ENCODE data around the gene KRT78. TPM values are rescaled to one million over a fixed set of nuclear protein-coding genes. Genes with fewer than 3 reads are reported as not detected.

The KRT78 gene, protein sequence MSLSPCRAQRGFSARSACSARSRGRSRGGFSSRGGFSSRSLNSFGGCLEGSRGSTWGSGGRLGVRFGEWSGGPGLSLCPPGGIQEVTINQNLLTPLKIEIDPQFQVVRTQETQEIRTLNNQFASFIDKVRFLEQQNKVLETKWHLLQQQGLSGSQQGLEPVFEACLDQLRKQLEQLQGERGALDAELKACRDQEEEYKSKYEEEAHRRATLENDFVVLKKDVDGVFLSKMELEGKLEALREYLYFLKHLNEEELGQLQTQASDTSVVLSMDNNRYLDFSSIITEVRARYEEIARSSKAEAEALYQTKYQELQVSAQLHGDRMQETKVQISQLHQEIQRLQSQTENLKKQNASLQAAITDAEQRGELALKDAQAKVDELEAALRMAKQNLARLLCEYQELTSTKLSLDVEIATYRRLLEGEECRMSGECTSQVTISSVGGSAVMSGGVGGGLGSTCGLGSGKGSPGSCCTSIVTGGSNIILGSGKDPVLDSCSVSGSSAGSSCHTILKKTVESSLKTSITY
- polyA plus RNA-seq (2012; ENCODE audit: insufficient read depth, insufficient read length, low read depth), result not detected

DNA sequence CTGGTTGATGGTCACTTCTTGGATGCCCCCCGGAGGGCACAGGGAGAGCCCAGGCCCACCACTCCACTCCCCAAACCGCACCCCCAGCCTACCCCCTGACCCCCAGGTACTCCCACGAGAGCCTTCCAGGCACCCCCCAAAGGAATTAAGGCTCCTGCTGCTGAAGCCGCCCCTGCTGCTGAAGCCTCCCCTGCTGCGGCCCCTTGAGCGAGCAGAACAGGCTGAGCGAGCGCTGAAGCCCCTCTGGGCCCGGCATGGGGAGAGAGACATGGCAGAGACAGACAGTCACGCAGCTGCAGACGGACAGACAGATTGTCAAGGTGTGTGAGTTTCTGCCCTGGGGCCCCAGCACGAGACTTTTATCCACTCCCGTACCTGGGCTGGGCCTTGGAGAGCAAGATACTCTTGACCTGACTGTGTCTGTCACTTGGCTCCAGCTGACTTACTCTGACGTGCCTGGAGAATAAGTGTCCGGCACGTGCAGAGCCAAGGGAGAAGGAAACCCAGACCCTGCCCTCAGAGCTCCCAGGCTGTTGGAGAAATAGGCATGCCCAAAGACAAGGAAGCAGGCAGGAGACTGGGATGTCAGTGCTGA lies at the start of gene KRT78:
Gene KRT78, minus strand, starts transcription at position 334 of the 595 bp plus-strand sequence. Its CDS starts 64 bp downstream, at position 270.
- Histone ChIP-seq H3K4me3 (ENCODE audit: low read depth, low read length) (no peak within 1 kb of the TSS), H3K27me3 (peaks cover 8% of the 10 kb centered on the region), H3K9me3 (no peaks in the 10 kb centered on the region), H3K4me1 (no peaks in the 10 kb centered on the region), H3K36me3 (no peaks in the 10 kb centered on the region)
- TF ChIP-seq, protein P1, sequence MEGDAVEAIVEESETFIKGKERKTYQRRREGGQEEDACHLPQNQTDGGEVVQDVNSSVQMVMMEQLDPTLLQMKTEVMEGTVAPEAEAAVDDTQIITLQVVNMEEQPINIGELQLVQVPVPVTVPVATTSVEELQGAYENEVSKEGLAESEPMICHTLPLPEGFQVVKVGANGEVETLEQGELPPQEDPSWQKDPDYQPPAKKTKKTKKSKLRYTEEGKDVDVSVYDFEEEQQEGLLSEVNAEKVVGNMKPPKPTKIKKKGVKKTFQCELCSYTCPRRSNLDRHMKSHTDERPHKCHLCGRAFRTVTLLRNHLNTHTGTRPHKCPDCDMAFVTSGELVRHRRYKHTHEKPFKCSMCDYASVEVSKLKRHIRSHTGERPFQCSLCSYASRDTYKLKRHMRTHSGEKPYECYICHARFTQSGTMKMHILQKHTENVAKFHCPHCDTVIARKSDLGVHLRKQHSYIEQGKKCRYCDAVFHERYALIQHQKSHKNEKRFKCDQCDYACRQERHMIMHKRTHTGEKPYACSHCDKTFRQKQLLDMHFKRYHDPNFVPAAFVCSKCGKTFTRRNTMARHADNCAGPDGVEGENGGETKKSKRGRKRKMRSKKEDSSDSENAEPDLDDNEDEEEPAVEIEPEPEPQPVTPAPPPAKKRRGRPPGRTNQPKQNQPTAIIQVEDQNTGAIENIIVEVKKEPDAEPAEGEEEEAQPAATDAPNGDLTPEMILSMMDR (IDR thresholded peaks at IDR 0.05; ENCODE audit: low read depth, low read length), result no peak
- DNase-seq, result no peak

DNA sequence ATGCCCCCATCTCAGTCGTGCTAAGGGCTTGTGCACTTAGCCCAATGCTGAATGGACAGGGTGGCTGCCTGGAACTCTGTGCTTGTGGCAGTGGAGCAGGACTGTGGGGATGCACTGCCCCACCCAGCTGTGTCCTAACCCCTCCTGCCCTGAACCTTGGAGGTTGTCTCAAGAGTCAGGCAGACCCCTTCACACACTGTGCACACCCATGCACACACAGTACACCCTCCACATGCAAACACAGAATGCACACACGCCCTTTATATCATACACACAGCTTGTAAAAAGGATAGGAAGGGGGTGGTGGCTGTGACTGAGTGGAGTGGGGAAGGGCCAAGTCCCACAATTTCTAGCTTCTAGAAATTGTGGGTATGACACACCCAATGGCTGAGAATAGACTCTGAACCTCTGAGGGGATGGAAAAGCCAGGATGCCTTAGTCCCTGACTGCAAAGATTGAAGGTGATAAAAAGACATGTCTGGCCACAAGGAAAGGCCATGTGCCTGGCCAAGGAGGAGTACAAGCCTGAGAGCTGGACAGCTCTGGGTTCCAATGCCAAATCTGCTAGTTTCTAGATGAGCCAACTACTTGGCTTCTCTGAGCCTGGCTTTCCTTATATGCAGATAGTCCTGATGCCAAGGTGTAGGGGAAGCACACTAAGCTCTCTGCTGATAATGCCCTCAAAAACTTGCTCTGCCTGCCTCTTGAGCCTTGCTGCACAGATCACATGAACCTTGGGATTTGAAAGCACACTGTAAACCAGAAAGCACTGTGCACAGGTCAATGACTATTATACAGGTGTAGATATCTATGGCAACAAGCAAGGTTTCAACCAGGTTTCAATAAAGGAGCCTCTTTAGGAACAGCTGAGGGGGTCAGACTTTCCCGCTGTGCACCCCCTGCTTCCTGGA lies 47.7 kb upstream of the KRT78 start:
- DNase-seq, result no peak
- Histone ChIP-seq H3K9me3 (no peaks in the 10 kb centered on the region), H3K27me3 (no peaks in the 10 kb centered on the region), H3K4me3 (ENCODE audit: low read depth, low read length) (no peak overlapping the region), H3K4me1 (peaks cover 21% of the 10 kb centered on the region), H3K36me3 (no peaks in the 10 kb centered on the region)
- TF ChIP-seq, protein P1 (IDR thresholded peaks at IDR 0.05; ENCODE audit: low read depth, low read length), result no peak

DNA sequence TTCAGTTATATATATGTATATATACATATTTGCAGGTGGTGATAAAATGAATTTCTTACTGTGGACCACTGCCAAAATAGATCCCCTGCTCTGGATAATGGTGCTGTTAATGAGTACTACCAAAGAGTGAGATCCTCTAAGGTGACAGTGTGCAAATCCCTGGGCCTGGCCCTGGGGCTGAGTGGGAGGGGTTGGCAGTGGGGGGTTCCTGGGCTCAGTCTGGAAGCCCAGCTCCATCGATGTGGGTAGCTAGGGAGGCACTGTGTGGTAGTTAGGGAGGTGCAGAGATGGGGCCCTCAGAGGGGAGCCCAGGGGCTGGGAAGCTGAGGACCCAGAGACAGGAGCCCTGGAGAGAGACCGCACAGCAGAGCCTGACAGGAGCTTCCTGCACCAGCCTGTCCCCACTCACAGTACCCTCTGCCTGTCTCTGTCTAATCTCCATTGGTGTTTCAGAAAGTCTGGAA lies 47.0 kb upstream of the KRT78 start:
- no peaks in the 10 kb centered on the region for H3K9me3 ChIP-seq
- peaks cover 21% of the 10 kb centered on the region for H3K4me1 ChIP-seq
- H3K4me3 ChIP-seq (ENCODE audit: low read depth, low read length), result no peak overlapping the region
- no peaks in the 10 kb centered on the region for H3K27me3 ChIP-seq
- TF ChIP-seq, protein P1 (IDR thresholded peaks at IDR 0.05; ENCODE audit: low read depth, low read length), result no peak
- DNase-seq, result no peak
- H3K36me3 ChIP-seq, result no peaks in the 10 kb centered on the region

DNA sequence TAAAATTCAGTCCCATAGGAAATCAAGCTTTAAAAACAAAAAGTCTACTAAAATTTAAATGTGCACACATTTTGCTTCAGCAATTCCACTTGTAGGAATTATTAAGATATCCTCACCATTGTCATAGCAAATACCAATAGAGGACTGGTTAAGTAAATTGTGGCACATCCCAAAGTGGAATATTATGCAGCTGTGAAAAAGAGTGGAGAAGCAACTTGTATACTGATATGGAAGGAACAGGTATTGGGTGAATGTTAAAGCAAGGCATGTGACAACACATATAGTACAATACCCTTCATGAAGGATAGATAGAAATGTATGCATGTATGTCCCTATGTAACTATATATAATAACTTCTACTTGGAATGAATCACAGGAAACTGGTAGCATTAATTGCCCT lies 44.2 kb upstream of the KRT78 start:
- no peaks in the 10 kb centered on the region for H3K36me3 ChIP-seq
- no peaks in the 10 kb centered on the region for H3K9me3 ChIP-seq
- DNase-seq, result no peak
- TF ChIP-seq, protein P1 (IDR thresholded peaks at IDR 0.05; ENCODE audit: low read depth, low read length), result no peak
- peaks cover 21% of the 10 kb centered on the region for H3K4me1 ChIP-seq
- H3K27me3 ChIP-seq, result no peaks in the 10 kb centered on the region
- no peak overlapping the region for H3K4me3 ChIP-seq (ENCODE audit: low read depth, low read length)

DNA sequence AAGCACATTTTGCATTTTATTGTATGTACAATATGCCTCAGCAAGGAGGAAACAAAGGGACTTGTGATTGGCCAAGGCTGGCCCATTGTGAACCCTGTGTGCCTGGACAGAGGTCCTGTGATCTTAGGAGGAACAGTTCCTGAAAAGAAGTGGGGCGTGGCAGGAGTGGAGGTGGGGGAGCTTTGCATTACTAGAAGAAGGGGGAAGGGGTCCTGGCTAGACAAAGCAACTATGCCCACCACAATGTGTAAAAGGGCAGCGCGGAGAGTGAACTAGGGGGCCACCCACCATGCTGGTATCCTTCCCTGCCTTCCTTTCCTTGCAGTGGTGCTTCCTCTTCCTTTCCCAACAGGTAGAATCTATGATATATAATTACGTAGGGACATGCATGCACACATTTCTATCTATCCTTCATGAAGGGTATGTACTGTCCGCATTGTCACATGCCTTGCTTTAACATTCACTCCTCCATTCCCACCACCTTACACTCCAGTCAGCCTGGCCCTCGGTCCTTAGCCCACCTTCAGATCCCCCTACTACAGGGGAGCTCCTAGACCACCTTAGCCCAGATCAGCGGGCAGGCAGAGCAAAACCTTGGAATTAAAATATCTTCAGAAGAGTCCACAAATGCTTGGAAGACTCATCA lies 43.5 kb upstream of the KRT78 start:
- Histone ChIP-seq H3K4me1 (peaks cover 19% of the 10 kb centered on the region), H3K9me3 (no peaks in the 10 kb centered on the region), H3K4me3 (ENCODE audit: low read depth, low read length) (no peak overlapping the region), H3K36me3 (no peaks in the 10 kb centered on the region), H3K27me3 (no peaks in the 10 kb centered on the region)
- DNase-seq, result no peak
- TF ChIP-seq, protein P1 (IDR thresholded peaks at IDR 0.05; ENCODE audit: low read depth, low read length), result no peak
